GM12892 (cell line): ENCODE data around the gene ABCG8.

Experiments used
- POLR2A ChIP-seq: IDR thresholded peaks from 2 replicates; pipeline ENCODE4 v1.6.1; 2011; ENCODE audit warnings: low read depth, low read length, control low read depth
- TAF1 ChIP-seq: IDR thresholded peaks from 2 replicates; pipeline ENCODE4 v1.6.1; 2011; ENCODE audit warnings: low read depth, mild to moderate bottlenecking, control low read depth, low read length, borderline replicate concordance

DNA sequence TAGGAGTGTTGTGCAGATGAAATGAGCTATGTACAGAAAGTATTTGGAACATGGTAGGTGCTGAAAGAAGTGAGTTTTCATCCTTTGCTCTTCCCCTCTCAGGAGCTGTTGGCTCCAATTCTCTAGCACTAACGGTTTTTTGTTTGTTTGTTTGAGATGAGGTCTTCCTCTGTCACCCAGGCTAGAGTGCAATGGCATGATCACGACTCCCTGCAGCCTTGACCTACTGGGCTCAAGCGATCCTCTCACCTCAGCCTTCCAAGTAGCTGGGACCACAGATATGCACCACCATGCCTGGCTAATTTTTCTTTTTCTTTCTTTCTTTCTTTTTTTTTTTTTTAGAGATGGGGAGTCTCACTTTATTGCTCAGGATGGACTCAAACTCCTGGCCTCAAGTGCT, 12.9 kb upstream of the ABCG8 start:
- no peak for TF ChIP-seq TAF1
- no peak for TF ChIP-seq POLR2A
